ENCODE data around the gene SNX8. TPM values are rescaled to one million over a fixed set of nuclear protein-coding genes. Genes with fewer than 3 reads are reported as not detected.
"Not testable (repeated sequence)": the region's sequence is repeated elsewhere in the genome, so short reads cannot be mapped to it uniquely, and the experiment has no call there.

SNX8 gene
- total and polyA plus RNA-seq, 2 donors (not counting 3 experiments of a cell fraction or from before 2014, with no cell fraction given): 24.5 to 50.3 TPM

- H3K27me3 ChIP-seq (ENCODE audit: control insufficient read depth in 2 of 2, insufficient read depth in 2 of 2, low read length in 2 of 2); FAIRE-seq; H4K20me1 ChIP-seq (replicated peaks; ENCODE audit: control insufficient read depth, extremely low read depth, insufficient read depth, low read length); dilution Hi-C loops (cut with MboI; ENCODE audit: extremely low pct_ligation_motif_present, low sequenced_read_pairs); BruUV-seq (replicated peaks); H2AFZ ChIP-seq (ENCODE audit: low read depth, low read length); H3K4me2 ChIP-seq (ENCODE audit: insufficient read depth, low read length); CTCF ChIA-PET; H3K79me2 ChIP-seq (ENCODE audit: control insufficient read depth, insufficient read depth, low read length); H3K9ac ChIP-seq (replicated peaks; ENCODE audit: extremely low read depth, insufficient read depth, low read length); H3K9me3 ChIP-seq (replicated peaks; ENCODE audit: control insufficient read depth, insufficient read depth, low read length); intact Hi-C loops (cut with micrococcal nuclease); H3K36me3 ChIP-seq (ENCODE audit: control insufficient read depth in 2 of 2, extremely low read depth in 1 of 2, insufficient read depth in 2 of 2, low read length in 2 of 2); DNase-seq (ENCODE audit: low read depth, low spot score); H3K4me3 ChIP-seq (replicated peaks in 1 of 3; ENCODE audit: insufficient read depth in 1 of 3, low read depth in 1 of 3, low read length in 3 of 3); H3K9me1 ChIP-seq (replicated peaks; ENCODE audit: control insufficient read depth, extremely low read depth, insufficient read depth, low read length); POLR2A ChIA-PET; H3K27ac ChIP-seq (ENCODE audit: insufficient read depth, low read depth, low read length): not testable (repeated sequence)
- peaks cover 19% of the 10 kb centered on the region for H3K4me1 ChIP-seq (ENCODE audit: control insufficient read depth, extremely low read depth, insufficient read depth, low read length)
These were observed 11.4 kb downstream of the SNX8 start for GRCh38 chr7:2302743-2303397.

GRCh38 chr7:2301511-2301863 is 12.8 kb downstream of the SNX8 start:
- FAIRE-seq (no peak), DNase-seq (ENCODE audit: low read depth, low spot score) (no peak)
- Histone ChIP-seq H3K27me3 (ENCODE audit: control insufficient read depth in 2 of 2, insufficient read depth in 2 of 2, low read length in 2 of 2) (no peaks in the 10 kb centered on the region), H3K36me3 (ENCODE audit: control insufficient read depth in 2 of 2, extremely low read depth in 1 of 2, insufficient read depth in 2 of 2, low read length in 2 of 2) (no peaks in the 10 kb centered on the region), H3K9me3 (replicated peaks; ENCODE audit: control insufficient read depth, insufficient read depth, low read length) (no peaks in the 10 kb centered on the region), H2AFZ (ENCODE audit: low read depth, low read length) (no peak overlapping the region), H3K79me2 (ENCODE audit: control insufficient read depth, insufficient read depth, low read length) (peaks cover 4% of the 10 kb centered on the region), H3K4me2 (ENCODE audit: insufficient read depth, low read length) (no peak overlapping the region), H3K4me1 (ENCODE audit: control insufficient read depth, extremely low read depth, insufficient read depth, low read length) (peaks cover 19% of the 10 kb centered on the region), H3K27ac (ENCODE audit: insufficient read depth, low read depth, low read length) (no peak overlapping the region), H3K9ac (replicated peaks; ENCODE audit: extremely low read depth, insufficient read depth, low read length) (no peak overlapping the region), H4K20me1 (replicated peaks; ENCODE audit: control insufficient read depth, extremely low read depth, insufficient read depth, low read length) (no peaks in the 10 kb centered on the region), H3K9me1 (replicated peaks; ENCODE audit: control insufficient read depth, extremely low read depth, insufficient read depth, low read length) (no peaks in the 10 kb centered on the region), H3K4me3 (replicated peaks in 1 of 3; ENCODE audit: insufficient read depth in 1 of 3, low read depth in 1 of 3, low read length in 3 of 3) (no peak overlapping the region)
- TF ChIP-seq POLR2AphosphoS5 (IDR thresholded peaks at IDR 0.05; ENCODE audit: insufficient read depth, low read depth, low read length) (no peak), CTCF (IDR thresholded peaks at IDR 0.05; ENCODE audit: extremely low read depth in 1 of 2, insufficient read depth in 1 of 2, low read depth in 1 of 2, low read length in 2 of 2) (no peak), EZH2 (IDR thresholded peaks at IDR 0.05; ENCODE audit: borderline replicate concordance, low read depth, low read length, severe bottlenecking) (no peak), JUN (IDR thresholded peaks at IDR 0.05; ENCODE audit: borderline replicate concordance, insufficient read depth, insufficient read length, low read depth) (no peak), FOS (IDR thresholded peaks at IDR 0.05; ENCODE audit: borderline replicate concordance, insufficient read depth, low read length) (no peak), MYC (IDR thresholded peaks at IDR 0.05; ENCODE audit: low read depth, low read length) (no peak), GATA2 (IDR thresholded peaks at IDR 0.05; ENCODE audit: insufficient read depth, insufficient read length, low read depth, low read length) (no peak), POLR2A (IDR thresholded peaks at IDR 0.05; ENCODE audit: low read depth, low read length) (no peak)
- TF ChIP-seq, protein P1, sequence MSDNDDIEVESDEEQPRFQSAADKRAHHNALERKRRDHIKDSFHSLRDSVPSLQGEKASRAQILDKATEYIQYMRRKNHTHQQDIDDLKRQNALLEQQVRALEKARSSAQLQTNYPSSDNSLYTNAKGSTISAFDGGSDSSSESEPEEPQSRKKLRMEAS (IDR thresholded peaks at IDR 0.05; ENCODE audit: insufficient read depth, insufficient read length): no peak
- intact Hi-C loops (cut with micrococcal nuclease) (no loop called here), dilution Hi-C loops (cut with MboI; ENCODE audit: extremely low pct_ligation_motif_present, low sequenced_read_pairs) (no loop called here)
- POLR2A ChIA-PET: no interaction called here
- no TSS peak for BruUV-seq (replicated peaks)
- CTCF ChIA-PET: no interaction called here

Data from endothelial cell of umbilical vein (primary cell).